Right lobe of liver (tissue), 6 donors: ENCODE data around the gene DNTTIP2. TPM values are rescaled to one million over a fixed set of nuclear protein-coding genes. Genes with fewer than 3 reads are reported as not detected.

Experiments
- ATAC-seq, 4 donors: fragments of 200-7000 bp; cut with Tn5 transposase; one replicate each; pipeline ENCODE4 v1.9.1; 2020; ENCODE audit warnings: mild to moderate bottlenecking in 4 of 4, moderate library complexity in 4 of 4
- DNase-seq, 3 donors: peaks; one replicate each; pipeline ENCODE4 v3.0.0-alpha.2; 2020
- H3K27ac ChIP-seq, 3 donors: fragments of 200-600 bp; one replicate each; pipeline ENCODE4 v1.8.0; 2022
- H3K27me3 ChIP-seq, 2 donors: fragments of 200-600 bp; one replicate each; pipeline ENCODE4 v1.8.0; 2022
- H3K36me3 ChIP-seq, 4 donors: fragments of 200-600 bp; sonication (generic) in 1 of 4; one replicate each; pipeline versions ENCODE4 v1.5.1 to v1.8.0; 2017 to 2022; ENCODE audit warnings: control low read depth in 1 of 4
- H3K4me1 ChIP-seq, 4 donors: fragments of 200-600 bp; sonication (generic) in 1 of 4; one replicate each; pipeline versions ENCODE4 v1.5.1 to v1.8.0; 2017 to 2022; ENCODE audit warnings: control low read depth in 1 of 4
- H3K4me3 ChIP-seq, 3 donors: fragments of 200-600 bp; one replicate each; pipeline ENCODE4 v1.8.0; 2022
- H3K9me3 ChIP-seq, 4 donors: fragments of 200-600 bp; sonication (generic) in 1 of 4; one replicate each; pipeline versions ENCODE4 v1.5.1 to v1.8.0; 2017 to 2022; ENCODE audit warnings: control low read depth in 1 of 4
- POLR2A ChIP-seq: fragments of 450-650 bp; IDR thresholded peaks from one replicate; pipeline ENCODE4 v1.6.1; 2017; ENCODE audit warnings: antibody characterized with exemption, mild to moderate bottlenecking
- WGBS: methylation state at CpG from one replicate; pipeline ENCODE4 v1.1.6; 2018; ENCODE audit warnings: low coverage, low lambda C conversion rate; ENCODE audit not compliant: insufficient coverage; ENCODE audit errors: missing lambda C conversion rate; 5-methylcytosine and 5-hydroxymethylcytosine counted together
- intact Hi-C, 2 donors: fragments of 100-400 bp; cut with DNase I; formaldehyde crosslinking; loops; one replicate each; pipeline versions ENCODE4 v1.11.2 to v1.14.1; 2022
- total RNA-seq, 6 experiments: library from RNA; depleted of rRNA in 2 of 6; stranded (reverse); fragments of >200 nt in 2 of 6; fragmentation: NEBNext Ultra II Directional in 3 of 6; extraction: Animal tissue kit (Norgen Biotek cat#: 25700) in 3 of 6; gene quantifications; one replicate each; pipeline versions ENCODE4 v1.1.0 to v1.2.4, GENCODE V29; 2016 to 2023
- TF ChIP-seq, protein P1 (sequence below), 4 donors: fragments of 200-600 bp in 3 of 4; fragments of 450-650 bp in 1 of 4; IDR thresholded peaks; one replicate each; pipeline versions ENCODE4 v1.5.1 to v1.8.0; 2016 to 2022; ENCODE audit warnings: antibody characterized with exemption in 4 of 4, mild to moderate bottlenecking in 2 of 4
- donor health status: DM: no; HTN: yes; CAD: no.
- donor health status: DM: no; HTN: no; CAD: no.
- donor health status: DM: no; HTN: no; CAD: no.
- donor health status: DM: no; HTN: yes; CAD: no.
- donor health status: DM: no; HTN: yes; CAD: no.

Gene DNTTIP2
- total RNA-seq, 6 experiments from 2014 or later: 15.0 to 27.0 (median 22.2) TPM

DNA sequence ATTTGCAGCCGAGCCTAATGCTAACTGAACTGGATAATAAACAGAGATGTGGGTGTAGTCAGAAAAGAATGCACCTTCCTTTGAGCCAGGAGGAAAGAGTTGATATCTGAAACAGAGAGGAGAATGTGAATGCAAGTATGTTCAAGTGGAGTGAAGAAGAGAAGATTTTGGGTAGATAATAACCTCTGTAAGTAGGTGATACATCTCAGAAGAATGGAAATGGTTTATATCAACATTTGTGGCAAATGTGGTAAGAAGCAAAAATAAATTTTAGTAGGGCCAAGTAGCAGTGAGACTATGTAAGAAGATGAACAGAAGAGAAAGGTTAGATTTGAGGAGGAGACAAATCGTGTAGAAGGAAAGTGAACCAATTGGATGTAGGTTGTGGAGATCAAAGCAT is 1.7 kb upstream of the DNTTIP2 start:
- peaks cover 0 to 17% (median 5%) of the 10 kb centered on the region in 4 donors for H3K36me3 ChIP-seq
- DNase-seq (no peak), ATAC-seq (no peak)
- 88% methylated on average over 2 of the region's 2 CpGs for WGBS
- H3K4me3 ChIP-seq: no peak overlapping the region
- intact Hi-C loops: no loop called here
- no peak overlapping the region for H3K27ac ChIP-seq
- H3K27me3 ChIP-seq: no peaks in the 10 kb centered on the region
- TF ChIP-seq POLR2A: no peak
- TF ChIP-seq, protein P1, sequence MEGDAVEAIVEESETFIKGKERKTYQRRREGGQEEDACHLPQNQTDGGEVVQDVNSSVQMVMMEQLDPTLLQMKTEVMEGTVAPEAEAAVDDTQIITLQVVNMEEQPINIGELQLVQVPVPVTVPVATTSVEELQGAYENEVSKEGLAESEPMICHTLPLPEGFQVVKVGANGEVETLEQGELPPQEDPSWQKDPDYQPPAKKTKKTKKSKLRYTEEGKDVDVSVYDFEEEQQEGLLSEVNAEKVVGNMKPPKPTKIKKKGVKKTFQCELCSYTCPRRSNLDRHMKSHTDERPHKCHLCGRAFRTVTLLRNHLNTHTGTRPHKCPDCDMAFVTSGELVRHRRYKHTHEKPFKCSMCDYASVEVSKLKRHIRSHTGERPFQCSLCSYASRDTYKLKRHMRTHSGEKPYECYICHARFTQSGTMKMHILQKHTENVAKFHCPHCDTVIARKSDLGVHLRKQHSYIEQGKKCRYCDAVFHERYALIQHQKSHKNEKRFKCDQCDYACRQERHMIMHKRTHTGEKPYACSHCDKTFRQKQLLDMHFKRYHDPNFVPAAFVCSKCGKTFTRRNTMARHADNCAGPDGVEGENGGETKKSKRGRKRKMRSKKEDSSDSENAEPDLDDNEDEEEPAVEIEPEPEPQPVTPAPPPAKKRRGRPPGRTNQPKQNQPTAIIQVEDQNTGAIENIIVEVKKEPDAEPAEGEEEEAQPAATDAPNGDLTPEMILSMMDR (IDR thresholded peaks at IDR 0.05): no peak
- no peaks in the 10 kb centered on the region for H3K9me3 ChIP-seq
- H3K4me1 ChIP-seq: peaks cover 0 to 20% (median 2%) of the 10 kb centered on the region in 4 donors

DNA sequence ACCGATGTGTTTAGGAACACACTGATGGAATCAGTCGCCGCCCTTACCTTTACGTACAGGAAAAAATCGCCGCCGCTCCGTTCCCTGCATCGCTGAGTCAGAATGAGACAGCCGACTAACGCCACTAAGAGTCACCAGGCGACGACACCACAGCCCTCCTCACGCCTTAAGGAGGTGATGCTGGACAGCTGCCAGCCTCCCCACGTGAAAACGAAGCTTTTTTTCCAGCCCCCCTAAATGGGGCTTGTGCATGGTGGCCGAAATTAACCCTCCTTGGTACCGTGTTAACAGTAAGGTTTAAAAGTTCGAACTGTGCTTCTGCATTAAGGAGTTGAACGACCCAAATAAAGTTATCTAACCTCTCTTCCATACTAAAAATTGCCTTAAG is 511 bp downstream of the DNTTIP2 start:
- Histone ChIP-seq H3K27ac (peak overlapping the region; percentile 83 to 96 (median 92)), H3K36me3 (peaks cover 0 to 40% (median 9%) of the 10 kb centered on the region in 4 donors), H3K4me3 (peak overlapping the region; percentile 75 to 90 (median 79)), H3K9me3 (no peaks in the 10 kb centered on the region), H3K27me3 (no peaks in the 10 kb centered on the region), H3K4me1 (peaks cover 0 to 20% (median 2%) of the 10 kb centered on the region in 4 donors)
- TF ChIP-seq, protein P1 (IDR thresholded peaks at IDR 0.05): no peak
- TF ChIP-seq POLR2A: no peak
- intact Hi-C loops: no loop called here
- DNase-seq: peak; percentile 64 to 77 (median 65)
- WGBS: 0% methylated on average over 14 of the region's 20 CpGs
- peak; percentile 51 to 71 (median 64) for ATAC-seq

DNA sequence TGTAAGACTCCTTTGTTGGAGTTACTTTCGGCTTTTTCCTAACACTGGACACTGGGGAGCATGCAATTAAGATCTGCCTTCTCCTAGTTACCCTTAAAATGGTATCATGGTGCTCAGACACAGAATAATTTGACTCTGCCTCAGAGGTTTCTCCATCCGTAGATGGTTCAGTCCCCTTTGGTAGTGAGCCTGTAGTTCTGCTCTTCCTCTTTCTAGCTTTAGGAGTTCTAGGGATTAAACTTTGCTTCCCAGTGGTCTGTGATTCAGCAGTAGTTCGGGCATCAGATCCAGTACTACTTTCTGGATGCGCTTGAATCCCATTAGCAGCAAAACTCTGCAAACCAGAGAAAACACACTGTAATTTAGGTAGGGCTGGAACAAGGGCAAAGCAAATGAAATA is 1.5 kb downstream of the DNTTIP2 start:
- intact Hi-C loops: no loop called here
- no peak overlapping the region for H3K4me3 ChIP-seq

DNA sequence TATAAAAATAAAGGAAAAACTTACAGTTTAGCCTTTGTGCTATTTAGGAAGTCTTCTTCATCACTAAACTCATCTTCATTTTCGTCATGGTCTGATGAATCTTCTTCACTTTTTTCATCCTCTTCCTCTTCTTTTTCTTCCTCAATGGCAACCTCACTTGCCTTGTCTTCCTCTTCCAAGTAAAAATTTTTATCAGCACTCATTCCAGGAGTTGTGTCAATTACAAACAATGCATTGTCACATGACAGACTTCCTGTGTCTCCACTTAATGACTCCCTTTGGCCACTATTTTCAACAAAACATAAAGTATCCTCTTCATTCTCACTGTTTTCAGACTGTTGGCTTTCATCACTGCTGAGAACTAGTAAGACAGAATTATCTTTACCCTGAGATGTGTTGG is 2.8 kb downstream of the DNTTIP2 start:
- WGBS: 40% methylated on average over 1 of the region's 1 CpG
- intact Hi-C loops: no loop called here
- Histone ChIP-seq H3K27ac (no peak overlapping the region), H3K36me3 (peaks cover 0 to 62% (median 25%) of the 10 kb centered on the region in 4 donors), H3K4me3 (no peak overlapping the region), H3K27me3 (no peaks in the 10 kb centered on the region), H3K9me3 (no peaks in the 10 kb centered on the region), H3K4me1 (peaks cover 0 to 20% (median 2%) of the 10 kb centered on the region in 4 donors)
- ATAC-seq (no peak), DNase-seq (no peak)
- TF ChIP-seq, protein P1 (IDR thresholded peaks at IDR 0.05): no peak
- TF ChIP-seq POLR2A: no peak

More for the DNA sequence above, 1.5 kb downstream of the DNTTIP2 start:
- H3K4me1 ChIP-seq: peaks cover 0 to 20% (median 2%) of the 10 kb centered on the region in 4 donors
- no peaks in the 10 kb centered on the region for H3K9me3 ChIP-seq
- no peak for DNase-seq
- no peaks in the 10 kb centered on the region for H3K27me3 ChIP-seq
- WGBS: 88% methylated on average over 4 of the region's 4 CpGs
- ATAC-seq: no peak
- peak overlapping the region in 1 of 3 donors; percentile 96 for H3K27ac ChIP-seq
- no peak for TF ChIP-seq POLR2A
- H3K36me3 ChIP-seq: peaks cover 0 to 49% (median 15%) of the 10 kb centered on the region in 4 donors

DNA sequence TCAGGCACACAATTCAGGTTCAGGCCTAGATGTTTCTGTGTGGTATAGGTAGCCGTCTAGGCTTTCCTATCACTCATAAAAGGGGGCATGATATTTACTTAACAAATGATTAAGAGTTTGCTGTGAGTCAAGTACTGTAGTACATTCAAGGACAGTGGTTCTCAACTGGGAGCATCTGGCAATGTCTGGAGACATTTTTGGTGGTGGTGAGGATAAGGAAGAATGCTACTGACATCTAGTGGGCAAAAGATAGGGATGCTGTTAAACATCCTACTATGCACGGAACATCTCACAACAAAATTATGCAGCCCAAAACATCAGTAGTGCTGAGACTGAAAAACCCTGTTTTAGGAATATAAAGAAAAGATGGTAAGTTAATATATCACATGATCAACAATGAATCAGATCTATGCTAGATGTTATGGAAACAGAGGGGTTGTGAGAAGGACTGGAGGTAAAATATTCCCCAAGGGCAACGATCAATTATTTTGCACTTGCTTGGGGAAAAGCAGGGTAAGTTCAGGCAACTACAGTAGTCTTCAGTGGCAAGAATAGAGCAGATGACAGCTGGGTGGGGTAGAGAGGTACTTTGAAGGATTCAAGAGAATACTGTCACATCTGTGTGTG is 4.9 kb downstream of the DNTTIP2 start:
- DNase-seq (no peak), ATAC-seq (peak; percentile 18 to 41 (median 27))
- H3K36me3 ChIP-seq: peaks cover 0 to 83% (median 39%) of the 10 kb centered on the region in 4 donors
- H3K9me3 ChIP-seq: no peaks in the 10 kb centered on the region
- H3K4me1 ChIP-seq: peaks cover 0 to 16% (median 2%) of the 10 kb centered on the region in 4 donors
- H3K4me3 ChIP-seq: no peak overlapping the region
- WGBS: 70% methylated on average over 3 of the region's 3 CpGs
- H3K27me3 ChIP-seq: no peaks in the 10 kb centered on the region
- H3K27ac ChIP-seq: no peak overlapping the region
- no peak for TF ChIP-seq POLR2A
- TF ChIP-seq, protein P1 (IDR thresholded peaks at IDR 0.05): peak; percentile 34 to 53 (median 49)
- intact Hi-C loops: no loop called here
